H1 (cell line): ENCODE data around the gene ACAD9. TPM values are rescaled to one million over a fixed set of nuclear protein-coding genes. Genes with fewer than 3 reads are reported as not detected.

ENCODE experiments used
- CTCF ChIA-PET: fragments of 300-600 bp; sonication (Branson Sonifier 250); formaldehyde crosslinking; loops from one replicate; lab custom pipeline; 2021; ENCODE audit not compliant: partially characterized antibody; lab: Charles Lee
- POLR2A ChIA-PET: fragments of 300-600 bp; sonication (Branson Sonifier 250); formaldehyde crosslinking; loops from one replicate; lab custom pipeline; 2021; ENCODE audit warnings: inconsistent platforms; ENCODE audit not compliant: partially characterized antibody; lab: Charles Lee
- DNase-seq, 2 experiments: peaks; one replicate each; pipeline versions ENCODE4 v3.0.0 to v3.0.0-alpha.2; 2010 to 2022; ENCODE audit warnings: low spot score in 2 of 2, low read depth in 1 of 2, mixed read lengths in 1 of 2
- FAIRE-seq: peaks from 2 replicates; lab custom pipeline; 2011; peaks lifted over from hg19 to GRCh38; lab: Jason Lieb, UNC
- H2AFZ ChIP-seq: 2 replicates; pipeline ENCODE4 v1.8.1; 2012; ENCODE audit warnings: low read length, inconsistent platforms
- H2AK5ac ChIP-seq: 2 replicates; pipeline ENCODE4 v1.6.1; 2013; ENCODE audit warnings: low read depth, low read length
- H2BK120ac ChIP-seq: replicated peaks from 2 replicates; pipeline ENCODE3; 2013; ENCODE audit warnings: low read depth, low read length, inconsistent platforms
- H2BK12ac ChIP-seq: 2 replicates; pipeline ENCODE4 v1.6.1; 2013; ENCODE audit warnings: low read depth, low read length
- H2BK15ac ChIP-seq: 2 replicates; pipeline ENCODE4 v1.6.1; 2013; ENCODE audit warnings: low read length
- H2BK20ac ChIP-seq: 2 replicates; pipeline ENCODE4 v1.6.1; 2013; ENCODE audit warnings: low read length
- H2BK5ac ChIP-seq: 2 replicates; pipeline ENCODE4 v1.6.1; 2013; ENCODE audit warnings: low read depth, low read length
- H3K14ac ChIP-seq: 2 replicates; pipeline ENCODE4 v1.6.1; 2013; ENCODE audit warnings: inconsistent platforms; ENCODE audit not compliant: insufficient read length
- H3K18ac ChIP-seq: 2 replicates; pipeline ENCODE4 v1.6.1; 2013; ENCODE audit warnings: low read length; ENCODE audit errors: extremely low read depth
- H3K23ac ChIP-seq: 2 replicates; pipeline ENCODE4 v1.6.1; 2013; ENCODE audit warnings: inconsistent platforms; ENCODE audit not compliant: insufficient read length
- H3K23me2 ChIP-seq: 2 replicates; pipeline ENCODE4 v1.6.1; 2013; ENCODE audit warnings: low read depth, low read length
- H3K27ac ChIP-seq: 2 replicates; pipeline ENCODE4 v1.6.1; 2011; ENCODE audit warnings: low read depth, low read length, inconsistent platforms
- H3K27me3 ChIP-seq, 4 experiments: replicated peaks in 1 of 4; 1 replicate in 1 of 4; 2 replicates in 3 of 4; pipeline versions ENCODE4 v1.6.1 to v1.8.1; 2011 to 2013; ENCODE audit warnings: low read length in 3 of 4, mild to moderate bottlenecking in 3 of 4, inconsistent platforms in 2 of 4, mixed read lengths in 2 of 4, moderate library complexity in 1 of 4; ENCODE audit not compliant: control insufficient read depth in 3 of 4, insufficient read depth in 3 of 4; ENCODE audit errors: extremely low read depth in 1 of 4
- H3K36me3 ChIP-seq, 4 experiments: 2 replicates each; pipeline versions ENCODE4 v1.6.1 to v1.8.1; 2011 to 2013; ENCODE audit warnings: mild to moderate bottlenecking in 4 of 4, low read length in 3 of 4, moderate library complexity in 2 of 4, control low read depth in 1 of 4, inconsistent platforms in 1 of 4; ENCODE audit not compliant: insufficient read depth in 4 of 4, control insufficient read depth in 2 of 4
- H3K4ac ChIP-seq: replicated peaks from 2 replicates; pipeline ENCODE3; 2013; ENCODE audit warnings: low read length, low read depth, mixed read lengths, inconsistent platforms; ENCODE audit not compliant: insufficient read length
- H3K4me1 ChIP-seq, 4 experiments: replicated peaks in 1 of 4; 1 replicate in 1 of 4; 2 replicates in 3 of 4; pipeline versions ENCODE4 v1.6.1 to v1.8.1; 2011 to 2013; ENCODE audit warnings: low read length in 3 of 4, inconsistent platforms in 2 of 4, mixed read lengths in 1 of 4; ENCODE audit not compliant: insufficient read depth in 4 of 4, control insufficient read depth in 3 of 4
- H3K4me2 ChIP-seq, 2 experiments: 2 replicates each; pipeline versions ENCODE4 v1.6.1 to v1.8.1; 2011 to 2013; ENCODE audit warnings: low read depth in 2 of 2, low read length in 2 of 2, control low read depth in 1 of 2, inconsistent platforms in 1 of 2, mild to moderate bottlenecking in 1 of 2; ENCODE audit not compliant: insufficient read depth in 1 of 2
- H3K4me3 ChIP-seq, 4 experiments: fragments of 200-600, 300-600 bp in 1 of 4; sonication (generic), shearing (Covaris generic), sonication (Bioruptor Twin) in 1 of 4; 2 replicates each; pipeline versions ENCODE4 v1.5.1 to v1.8.1; 2011 to 2016; ENCODE audit warnings: low read length in 4 of 4, low read depth in 3 of 4, control low read depth in 2 of 4, inconsistent platforms in 2 of 4, mild to moderate bottlenecking in 2 of 4, mixed read lengths in 1 of 4, moderate library complexity in 1 of 4; ENCODE audit not compliant: insufficient read depth in 2 of 4; ENCODE audit errors: extremely low read depth in 1 of 4
- H3K56ac ChIP-seq: replicated peaks from 2 replicates; pipeline ENCODE3; 2013; ENCODE audit warnings: low read depth, mild to moderate bottlenecking, mixed read lengths, low read length, inconsistent platforms; ENCODE audit not compliant: insufficient read length
- H3K79me1 ChIP-seq: 2 replicates; pipeline ENCODE4 v1.6.1; 2013; ENCODE audit warnings: low read depth, low read length, control low read depth
- H3K79me2 ChIP-seq, 2 experiments: 2 replicates each; pipeline versions ENCODE4 v1.6.1 to v1.8.1; 2012 to 2013; ENCODE audit warnings: low read length in 2 of 2, mild to moderate bottlenecking in 2 of 2, inconsistent platforms in 1 of 2; ENCODE audit not compliant: insufficient read depth in 2 of 2, control insufficient read depth in 1 of 2
- H3K9ac ChIP-seq, 4 experiments: replicated peaks in 1 of 4; 1 replicate in 1 of 4; 2 replicates in 3 of 4; pipeline versions ENCODE4 v1.6.1 to v1.8.1; 2011 to 2013; ENCODE audit warnings: low read depth in 3 of 4, low read length in 3 of 4, control low read depth in 2 of 4, mild to moderate bottlenecking in 2 of 4, moderate library complexity in 2 of 4, inconsistent platforms in 1 of 4; ENCODE audit errors: extremely low read depth in 1 of 4
- H3K9me3 ChIP-seq, 2 experiments: 2 replicates each; pipeline versions ENCODE4 v1.6.1 to v1.8.1; 2012 to 2013; ENCODE audit warnings: mild to moderate bottlenecking in 2 of 2, moderate library complexity in 2 of 2, control low read depth in 1 of 2, inconsistent platforms in 1 of 2, low read depth in 1 of 2, low read length in 1 of 2, mixed read lengths in 1 of 2; ENCODE audit not compliant: insufficient read depth in 2 of 2
- H4K20me1 ChIP-seq, 2 experiments: replicated peaks in 1 of 2; 2 replicates each; pipeline versions ENCODE3 to v1.8.1; 2011 to 2013; ENCODE audit warnings: inconsistent platforms in 2 of 2, low read length in 2 of 2, mild to moderate bottlenecking in 1 of 2; ENCODE audit not compliant: insufficient read depth in 2 of 2, control insufficient read depth in 1 of 2
- H4K5ac ChIP-seq: 2 replicates; pipeline ENCODE4 v1.6.1; 2013; ENCODE audit warnings: low read length, low read depth, mixed read lengths, inconsistent platforms; ENCODE audit not compliant: insufficient read length
- H4K8ac ChIP-seq: 2 replicates; pipeline ENCODE4 v1.8.0; 2013; ENCODE audit warnings: mild to moderate bottlenecking, moderate library complexity, low read length, inconsistent platforms; ENCODE audit not compliant: insufficient read depth; ENCODE audit errors: extremely low read depth
- H4K91ac ChIP-seq: replicated peaks from 2 replicates; pipeline ENCODE3; 2013; ENCODE audit warnings: low read length, mixed read lengths, inconsistent platforms; ENCODE audit not compliant: insufficient read length
- BACH1 ChIP-seq: IDR thresholded peaks from 2 replicates; pipeline ENCODE4 v1.6.1; 2012; ENCODE audit warnings: low read length, improper control_type of control experiment
- CHD2 ChIP-seq: IDR thresholded peaks from 2 replicates; pipeline ENCODE4 v1.6.1; 2012; ENCODE audit warnings: low read length, improper control_type of control experiment
- CREB1 ChIP-seq: IDR thresholded peaks from 2 replicates; pipeline ENCODE4 v1.6.1; 2012; ENCODE audit warnings: inconsistent platforms
- EZH2 ChIP-seq: fragments of 200-600 bp; sonication (generic); IDR thresholded peaks from 2 replicates; pipeline ENCODE4 v1.7.1; 2012; ENCODE audit warnings: low read depth, mild to moderate bottlenecking, moderate library complexity, low read length, inconsistent platforms; ENCODE audit not compliant: severe bottlenecking
- JUN ChIP-seq: IDR thresholded peaks from 2 replicates; pipeline ENCODE4 v1.6.1; 2011; ENCODE audit warnings: low read depth, mild to moderate bottlenecking, improper control_type of control experiment, low read length
- MAFK ChIP-seq: IDR thresholded peaks from 2 replicates; pipeline ENCODE4 v1.6.1; 2012; ENCODE audit warnings: low read depth, mild to moderate bottlenecking, improper control_type of control experiment, low read length
- SIRT6 ChIP-seq: IDR thresholded peaks from one replicate; pipeline ENCODE4 v1.7.1; 2012; ENCODE audit warnings: low read length, inconsistent platforms
- SIX5 ChIP-seq: IDR thresholded peaks from 2 replicates; pipeline ENCODE4 v1.6.1; 2011; ENCODE audit warnings: mild to moderate bottlenecking, low read depth, low read length
- WGBS, 2 experiments: shearing (Covaris generic) in 1 of 2; methylation state at CpG; one replicate each; pipeline versions ENCODE4 v1.1.6 to v1.1.7; 2013 to 2015; ENCODE audit warnings: low lambda C conversion rate in 2 of 2, mixed read lengths in 2 of 2, inconsistent platforms in 1 of 2, low coverage in 1 of 2, missing lambda C conversion rate in 1 of 2; ENCODE audit not compliant: insufficient replicate concordance in 2 of 2, insufficient coverage in 1 of 2, insufficient read length in 1 of 2; ENCODE audit errors: extremely low coverage in 1 of 2, missing lambda C conversion rate in 1 of 2; 5-methylcytosine and 5-hydroxymethylcytosine counted together
- polyA plus RNA-seq, 7 experiments: library from polyadenylated mRNA; depleted of rRNA in 3 of 7; stranded (reverse) in 5 of 7; unstranded in 2 of 7; fragments of >200 nt in 5 of 7; fragments of 200-250 nt in 2 of 7; gene quantifications; 1 replicate in 5 of 7; 2 replicates in 1 of 7; 4 replicates in 1 of 7; pipeline versions ENCODE4 v1.2.1 to v1.2.3, GENCODE V29; 2011 to 2013; ENCODE audit warnings: missing spikeins in 2 of 7, mixed read lengths in 2 of 7
- total RNA-seq: library from RNA; stranded (reverse); fragmentation: NEBNext Ultra II Directional; extraction: Animal tissue kit (Norgen Biotek cat#: 25700); gene quantifications from 2 replicates; pipeline ENCODE4 v1.2.1, GENCODE V29; 2021
- TF ChIP-seq, protein P1 (sequence below): IDR thresholded peaks from 2 replicates; pipeline ENCODE4 v1.6.1; 2011; ENCODE audit warnings: low read length, improper control_type of control experiment

Gene ACAD9
- total and polyA plus RNA-seq, 2 of the 8 experiments (the other 6 are each of a cell fraction or from before 2014, with no cell fraction given): 27.5 to 28.9 TPM

DNA sequence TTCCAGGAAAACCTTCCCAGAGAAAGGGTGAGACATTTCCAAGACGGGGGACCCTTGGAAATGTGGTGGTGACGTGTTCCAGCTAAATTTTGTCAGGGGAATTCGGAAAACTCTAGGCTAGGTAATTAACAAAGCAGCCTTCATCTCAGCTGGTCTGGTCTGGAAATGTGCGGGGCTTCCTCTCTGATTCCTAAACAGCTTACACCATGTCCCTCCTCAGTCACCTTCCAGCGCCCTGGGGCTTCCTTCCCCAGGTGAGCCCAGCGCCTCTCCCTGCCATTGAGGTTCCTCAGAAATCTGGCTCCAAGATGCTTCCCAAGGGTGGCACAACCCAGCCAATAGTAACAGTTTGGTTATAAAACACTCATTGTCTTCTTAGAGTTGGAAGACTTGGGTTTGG, 571 bp downstream of the ACAD9 start:
- Histone ChIP-seq H4K8ac (peak overlapping the region; percentile 98), H4K5ac (no peak overlapping the region), H3K27me3 (no peaks in the 10 kb centered on the region), H2BK15ac (no peak overlapping the region), H3K4me1 (peaks cover 0 to 6% (median 3%) of the 10 kb centered on the region in 4 experiments; a peak in 4 of 7 replicates), H3K23me2 (peaks cover 13% of the 10 kb centered on the region), H3K9me3 (no peaks in the 10 kb centered on the region), H2BK20ac (no peak overlapping the region), H3K9ac (peak overlapping the region; percentile 89 to 96 (median 90)), H3K79me2 (peaks cover 8 to 52% of the 10 kb centered on the region in 2 experiments; a peak in 3 of 4 replicates), H2BK12ac (no peak overlapping the region; the same call in 1 of the 2 replicates), H3K56ac (no peak overlapping the region), H2AFZ (0 out of 2 replicates have a peak overlapping the region, but pooled peaks have one; percentile 1), H3K4me3 (peak overlapping the region; percentile 78 to 90 (median 82)), H4K20me1 (peaks cover 3 to 4% of the 10 kb centered on the region in 2 experiments), H3K18ac (0 out of 2 replicates have a peak overlapping the region, but pooled peaks have one; percentile 86), H3K79me1 (peaks cover 16% of the 10 kb centered on the region), H3K4me2 (peak overlapping the region; percentile 79 to 99), H3K27ac (peak overlapping the region; percentile 89), H3K14ac (no peak overlapping the region), H3K23ac (no peak overlapping the region), H4K91ac (peak overlapping the region; percentile 29), H2BK120ac (no peak overlapping the region), H3K4ac (no peak overlapping the region), H2BK5ac (peak overlapping the region; percentile 85), H3K36me3 (peaks cover 0 to 17% (median 1%) of the 10 kb centered on the region in 4 experiments; a peak in 4 of 8 replicates), H2AK5ac (no peak overlapping the region)
- WGBS, 2 experiments: 19% methylated on average over 6 of the region's 6 CpGs; no CpG with 5 or more reads in 1 of the 2 experiments
- CTCF ChIA-PET: interaction anchor here (0.6 kb wide), 1 partner anchor 17 kb away, joined by 3 read pairs; no protein-coding TSS in a partner anchor
- DNase-seq (no peak), FAIRE-seq (no peak)
- POLR2A ChIA-PET: interaction anchor here (0.6 to 3.5 kb wide), 11 partner anchors 9 to 134 kb away, joined by 3 to 23 read pairs (median 7); partner anchors contain the start of gene CFAP92
- TF ChIP-seq BACH1 (no peak), CHD2 (no peak), EZH2 (no peak), SIRT6 (no peak), CREB1 (no peak), SIX5 (no peak), JUN (no peak), MAFK (no peak)
- TF ChIP-seq, protein P1, sequence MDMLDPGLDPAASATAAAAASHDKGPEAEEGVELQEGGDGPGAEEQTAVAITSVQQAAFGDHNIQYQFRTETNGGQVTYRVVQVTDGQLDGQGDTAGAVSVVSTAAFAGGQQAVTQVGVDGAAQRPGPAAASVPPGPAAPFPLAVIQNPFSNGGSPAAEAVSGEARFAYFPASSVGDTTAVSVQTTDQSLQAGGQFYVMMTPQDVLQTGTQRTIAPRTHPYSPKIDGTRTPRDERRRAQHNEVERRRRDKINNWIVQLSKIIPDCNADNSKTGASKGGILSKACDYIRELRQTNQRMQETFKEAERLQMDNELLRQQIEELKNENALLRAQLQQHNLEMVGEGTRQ: no peak
